ENCODE measurements around the gene HSD17B2. TPM values are rescaled to one million over a fixed set of nuclear protein-coding genes. Genes with fewer than 3 reads are reported as not detected.

HSD17B2 gene
- total RNA-seq, 1 donor from 2014 or later: not detected

DNA sequence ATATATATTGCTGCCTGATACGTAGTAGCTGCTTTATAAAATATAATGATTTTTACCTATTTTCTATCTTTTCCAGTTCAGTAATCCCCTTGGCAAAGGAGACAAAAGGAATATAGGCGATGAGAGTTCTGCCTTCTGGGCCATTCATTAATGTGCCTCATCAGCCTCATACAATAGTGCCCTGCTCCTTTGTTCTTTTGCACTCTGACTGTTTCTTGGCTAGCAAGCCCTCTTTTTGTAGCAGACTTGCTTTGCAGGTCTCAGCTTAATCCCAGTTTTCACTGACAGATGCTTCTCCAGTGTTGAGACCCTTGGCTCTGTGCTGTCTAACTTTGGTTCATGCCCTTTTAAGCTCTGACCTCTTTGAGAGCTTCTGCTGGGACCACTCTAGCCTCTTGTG, 10.4 kb downstream of the HSD17B2 start:
- intact Hi-C loops (cut with DNase I): no loop called here
- DNase-seq (ENCODE audit: missing footprints): no peak
- no peak for ATAC-seq

DNA sequence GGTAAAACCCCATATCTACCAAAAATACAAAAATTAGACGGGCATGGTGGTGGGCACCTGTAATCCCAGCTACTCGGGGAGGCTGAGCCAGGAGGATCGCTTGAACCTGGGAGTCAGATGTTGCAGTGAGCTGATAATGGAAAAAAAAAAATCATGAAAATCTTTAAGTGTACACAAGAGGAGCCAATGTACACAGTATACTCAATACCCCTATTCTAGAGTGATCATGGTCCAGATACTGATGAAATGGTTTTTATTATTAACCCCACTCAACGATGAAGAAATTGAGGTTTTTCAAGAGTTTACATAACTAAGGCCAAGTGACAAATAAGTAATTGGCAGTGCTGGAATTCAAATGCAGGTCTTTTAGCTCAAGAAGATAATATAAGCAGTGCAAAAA, 11.5 kb downstream of the HSD17B2 start:
- intact Hi-C loops (cut with DNase I): no loop called here
- ATAC-seq: no peak
- no peak for DNase-seq (ENCODE audit: missing footprints)

DNA sequence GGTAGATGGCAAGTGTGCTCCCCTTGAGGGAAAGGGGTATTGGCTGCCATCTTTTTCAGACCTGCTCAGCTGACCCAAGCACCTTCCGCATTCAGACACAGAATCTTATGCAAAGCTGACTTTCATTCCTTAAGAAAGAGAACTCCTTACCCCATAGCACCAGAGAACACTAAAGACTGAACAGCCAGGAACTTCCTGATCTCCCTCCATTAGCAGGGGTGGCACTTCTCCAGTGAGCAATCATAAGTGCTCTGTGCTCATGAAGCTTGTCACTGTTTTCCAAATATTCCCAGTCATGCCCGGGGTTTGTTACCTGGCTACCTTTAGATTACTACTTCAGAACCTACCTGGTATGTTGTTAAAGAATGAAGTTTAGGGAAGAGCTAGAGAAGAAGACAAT, 11.9 kb downstream of the HSD17B2 start:
- DNase-seq (ENCODE audit: missing footprints) (no peak), ATAC-seq (no peak)
- intact Hi-C loops (cut with DNase I): no loop called here

DNA sequence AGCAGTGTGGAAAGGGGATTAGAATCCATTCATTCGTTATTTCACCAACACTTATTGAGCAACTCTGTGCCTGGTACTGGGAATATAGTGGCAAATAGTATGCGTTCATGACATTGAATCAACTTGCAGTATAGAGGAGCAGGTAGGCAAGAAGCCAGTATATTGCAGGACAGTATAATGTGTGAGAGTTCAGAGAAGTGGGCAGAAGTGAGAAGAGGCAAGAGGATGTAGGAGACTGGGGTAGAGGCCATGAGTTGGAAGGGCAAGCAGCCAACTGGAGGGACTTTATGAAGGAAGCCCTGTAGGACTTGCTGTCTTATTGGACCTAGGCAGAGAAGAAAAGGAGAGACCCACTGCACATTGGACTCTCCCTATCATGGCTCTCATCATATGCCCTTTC, 12.3 kb downstream of the HSD17B2 start:
- no peak for ATAC-seq
- DNase-seq (ENCODE audit: missing footprints): no peak
- intact Hi-C loops (cut with DNase I): no loop called here

DNA sequence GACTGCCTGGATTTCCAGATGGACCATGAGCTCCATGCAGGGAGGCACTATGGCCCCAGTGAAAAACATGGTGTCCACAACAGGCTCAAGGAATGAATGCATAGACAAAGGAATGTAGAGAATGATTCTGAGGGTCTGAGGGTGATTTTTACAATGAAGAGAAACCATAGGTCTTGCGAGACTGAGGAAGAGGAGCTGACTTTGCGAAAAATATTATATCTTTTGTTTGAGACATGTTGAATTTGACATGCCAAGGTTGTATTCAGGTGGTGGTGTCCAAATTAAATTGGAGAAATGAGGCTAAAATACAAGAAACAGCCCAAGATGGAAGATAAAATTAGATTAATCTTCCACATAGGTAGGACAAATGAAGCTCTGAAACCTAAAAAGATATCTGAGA, 12.7 kb downstream of the HSD17B2 start:
- ATAC-seq (no peak), DNase-seq (ENCODE audit: missing footprints) (no peak)
- intact Hi-C loops (cut with DNase I): no loop called here

DNA sequence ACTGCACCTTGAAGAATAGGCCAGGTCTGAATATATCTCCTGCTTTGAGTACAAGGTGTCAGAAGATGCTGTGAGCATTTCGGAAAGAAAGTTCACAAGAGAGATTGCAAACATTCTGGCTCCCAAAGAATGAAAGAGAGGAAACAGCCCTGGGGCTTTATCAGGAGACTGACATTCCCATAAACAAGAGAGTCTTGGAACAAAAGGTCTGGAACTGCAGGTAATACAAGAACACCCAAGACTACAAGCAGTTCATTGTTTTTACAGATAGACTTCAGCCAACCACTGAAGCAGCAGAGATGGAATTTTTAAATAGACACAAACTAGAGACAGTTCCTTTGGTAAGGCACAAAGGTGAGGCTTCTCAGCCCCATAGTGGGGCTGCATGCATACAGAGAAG, 14.4 kb downstream of the HSD17B2 start:
- intact Hi-C loops (cut with DNase I): no loop called here
- ATAC-seq: no peak
- no peak for DNase-seq (ENCODE audit: missing footprints)

DNA sequence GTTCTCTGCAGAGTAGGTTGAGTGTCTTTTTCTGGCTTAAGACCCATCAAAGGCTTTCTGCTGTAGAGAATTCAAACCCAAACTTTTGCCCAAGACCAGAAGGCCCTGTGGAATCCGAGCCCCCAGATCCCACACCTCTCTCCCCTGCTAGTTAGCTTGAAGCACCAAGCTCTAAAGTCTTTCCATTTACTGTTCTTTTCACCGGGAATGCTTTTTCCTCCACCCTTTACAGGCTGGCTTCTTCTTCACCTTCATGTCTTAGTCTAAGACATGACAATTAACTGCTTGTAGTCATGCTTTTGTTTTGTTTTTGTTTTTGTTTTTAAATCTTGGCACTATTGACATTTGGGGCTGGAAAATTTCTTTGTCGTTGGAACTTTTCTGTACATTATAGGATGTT, 15.5 kb downstream of the HSD17B2 start:
- DNase-seq (ENCODE audit: missing footprints) (no peak), ATAC-seq (no peak)
- intact Hi-C loops (cut with DNase I): no loop called here

DNA sequence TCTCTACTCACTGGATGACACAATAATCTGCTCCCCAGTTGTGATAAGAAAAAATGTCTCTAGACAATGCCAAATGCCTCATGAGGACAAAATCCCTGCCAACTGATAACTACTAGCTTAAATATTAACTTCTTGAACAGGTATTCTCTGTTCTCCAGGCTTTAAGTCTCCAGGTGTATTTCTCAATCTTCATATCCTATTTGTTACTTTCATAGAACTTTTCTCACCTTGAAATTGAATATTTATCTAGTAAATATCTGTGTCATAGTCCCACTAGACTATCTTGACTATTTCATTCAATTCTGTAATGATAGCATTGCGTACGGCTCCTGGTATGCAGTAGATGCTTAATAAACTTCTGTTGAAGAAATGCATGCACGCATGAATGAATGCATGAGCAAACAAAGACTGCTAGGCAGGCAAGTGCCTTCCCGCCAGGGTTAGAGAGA, 15.9 kb downstream of the HSD17B2 start:
- intact Hi-C loops (cut with DNase I): no loop called here
- no peak for ATAC-seq
- DNase-seq (ENCODE audit: missing footprints): no peak

DNA sequence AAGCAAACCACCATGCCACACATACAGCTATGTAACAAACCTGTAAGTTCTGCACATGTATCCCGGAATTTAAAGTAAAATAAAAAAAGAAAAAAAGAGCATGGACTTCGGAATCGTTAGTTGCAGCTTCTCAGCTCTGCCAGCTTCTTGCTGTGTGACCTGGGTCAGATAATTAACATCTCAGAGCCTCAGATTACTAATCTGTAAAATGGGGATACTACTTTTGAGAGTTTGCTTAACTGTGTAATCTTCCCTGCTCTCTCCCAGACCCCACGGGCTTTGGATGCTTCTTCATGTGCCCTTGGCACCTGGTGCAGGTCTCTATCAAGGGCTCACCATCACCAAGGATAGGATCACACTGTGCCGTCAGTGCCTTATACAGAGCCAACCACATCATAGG, 16.6 kb downstream of the HSD17B2 start:
- ATAC-seq (no peak), DNase-seq (ENCODE audit: missing footprints) (no peak)
- intact Hi-C loops (cut with DNase I): no loop called here

DNA sequence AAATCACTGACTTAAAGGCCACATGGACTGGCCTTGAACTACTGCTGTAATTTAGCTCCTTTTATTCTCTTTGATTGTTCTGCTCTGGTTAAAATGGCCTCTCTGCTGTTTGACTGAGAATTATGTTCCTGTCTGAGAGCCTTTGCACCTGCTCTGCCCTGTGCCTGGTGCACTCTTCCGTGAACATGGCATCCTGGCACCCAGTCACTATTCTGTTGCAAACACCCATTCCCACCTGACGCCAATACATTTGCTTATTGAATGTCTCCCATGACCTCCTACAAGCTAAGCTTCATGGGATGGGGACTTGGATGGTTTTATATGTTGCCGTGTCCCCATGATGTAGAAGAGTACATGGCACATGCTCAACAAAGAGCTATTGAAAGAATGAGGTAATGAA, 20.1 kb downstream of the HSD17B2 start:
- ATAC-seq (no peak), DNase-seq (ENCODE audit: missing footprints) (no peak)
- intact Hi-C loops (cut with DNase I): no loop called here

DNA sequence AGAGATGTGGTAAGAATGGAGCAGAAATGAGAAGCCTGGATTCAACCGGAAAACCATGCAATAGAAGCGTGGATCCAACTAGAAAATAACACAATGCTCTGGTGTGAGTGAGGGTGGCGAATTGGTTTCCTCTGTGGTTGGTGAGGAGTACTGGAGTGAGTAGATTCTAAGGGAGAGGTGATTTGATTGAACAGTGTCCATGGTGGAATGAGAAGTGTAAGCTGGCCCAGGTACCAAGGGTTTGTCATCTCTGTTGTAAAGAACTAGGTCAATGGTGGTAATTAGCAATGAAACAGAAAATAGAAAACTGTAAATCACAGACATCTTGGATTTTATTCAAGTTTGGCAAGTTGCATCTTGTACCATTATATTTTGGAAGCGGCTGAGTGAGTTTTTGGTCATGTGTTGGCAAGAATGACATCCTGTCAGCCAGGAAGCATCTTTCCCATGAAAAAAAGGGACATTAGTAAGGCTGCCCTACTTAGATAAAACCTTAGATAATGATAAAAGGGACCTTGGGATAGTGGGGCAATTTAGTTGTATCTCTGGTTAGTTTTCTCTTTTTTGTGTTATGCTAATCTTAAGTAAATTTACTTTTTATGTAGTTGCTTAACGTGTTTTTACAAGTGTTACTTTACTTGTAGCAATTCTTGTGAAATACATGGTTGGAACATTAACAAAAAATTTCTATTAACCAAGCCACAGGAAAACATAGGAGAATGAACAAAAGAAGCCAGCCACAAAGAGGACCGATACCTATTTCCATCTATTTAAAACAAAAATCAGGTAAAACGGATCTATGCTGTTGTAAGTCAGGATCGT, 20.9 kb downstream of the HSD17B2 start:
- no peak for DNase-seq (ENCODE audit: missing footprints)
- no peak for ATAC-seq
- intact Hi-C loops (cut with DNase I): no loop called here

DNA sequence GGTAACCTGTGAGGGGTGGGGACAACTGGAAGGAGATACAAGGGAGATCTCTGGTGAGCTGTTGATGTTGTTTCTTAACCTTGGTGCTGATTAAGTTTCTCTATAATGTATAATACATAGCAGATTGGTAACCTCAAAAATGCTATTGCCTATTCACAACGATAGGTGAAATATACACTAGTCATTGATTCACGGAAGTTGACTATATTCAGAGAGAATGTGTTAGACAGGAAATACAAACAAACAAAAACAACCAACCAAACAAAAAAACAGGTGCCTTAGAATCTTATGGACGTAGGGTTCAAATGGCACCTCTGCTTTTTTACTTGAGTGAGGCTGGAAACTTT, 21.5 kb downstream of the HSD17B2 start:
- no peak for DNase-seq (ENCODE audit: missing footprints)
- ATAC-seq: no peak
- intact Hi-C loops (cut with DNase I): no loop called here

DNA sequence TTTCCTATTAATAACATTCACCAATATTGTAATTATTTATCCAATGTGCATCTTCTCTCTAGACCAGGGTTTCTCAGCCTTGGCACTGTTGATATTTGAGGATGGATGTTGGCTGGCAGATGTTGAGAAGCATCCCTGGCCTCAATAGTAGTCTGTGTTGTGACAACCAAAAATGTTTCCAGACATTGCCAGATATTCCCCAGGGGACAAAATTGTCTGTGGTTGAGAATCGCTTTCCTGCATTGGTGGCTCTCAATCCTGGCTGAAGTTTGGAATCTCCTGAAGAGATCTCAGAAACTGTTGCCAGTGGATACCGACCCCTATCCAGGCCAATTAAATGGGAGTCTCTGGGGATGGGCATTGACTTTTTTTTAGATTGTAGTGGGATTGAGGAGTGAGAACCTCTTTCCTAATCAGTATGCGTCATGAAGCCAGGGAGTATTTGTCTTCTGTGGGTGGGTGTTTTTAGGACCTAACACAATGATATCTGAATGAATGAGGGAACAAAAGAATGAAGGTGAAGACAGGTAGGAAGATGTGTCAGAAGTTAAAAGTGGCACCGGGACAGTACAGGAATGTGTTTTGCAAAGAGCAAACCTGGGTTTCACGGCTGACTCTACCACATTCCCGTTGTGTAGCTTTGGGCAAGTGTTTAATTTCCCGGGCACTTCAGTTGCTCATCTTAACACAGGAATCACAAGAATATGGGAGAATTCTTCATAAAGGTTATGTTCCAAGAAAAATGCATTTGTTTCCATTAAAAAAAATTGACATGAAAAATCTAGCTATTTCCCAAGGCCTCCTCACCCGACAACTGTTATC, 24.3 kb downstream of the HSD17B2 start:
- DNase-seq (ENCODE audit: missing footprints) (no peak), ATAC-seq (no peak)
- intact Hi-C loops (cut with DNase I): no loop called here

DNA sequence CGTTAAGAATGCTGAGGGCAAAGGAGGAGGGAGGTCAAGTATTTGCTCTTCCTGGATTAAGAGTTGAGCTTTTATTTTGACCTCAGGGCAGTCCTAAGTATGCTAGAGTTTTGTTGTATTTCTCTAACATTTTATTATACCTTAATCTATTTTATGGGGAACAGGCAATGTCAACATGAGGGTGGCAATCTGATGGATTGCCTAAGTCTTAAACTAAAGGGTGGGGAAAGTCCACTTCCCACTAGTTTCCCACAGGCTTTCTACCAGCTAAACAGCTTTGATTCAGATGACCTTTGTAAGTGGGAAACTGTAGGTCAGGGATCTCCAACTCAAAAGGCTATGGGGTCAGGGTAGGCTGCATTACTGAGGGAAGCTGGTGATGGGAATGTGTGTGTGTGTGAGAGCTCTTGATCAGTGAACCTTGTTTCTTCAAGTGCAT, 24.9 kb downstream of the HSD17B2 start:
- ATAC-seq: no peak
- intact Hi-C loops (cut with DNase I): loop anchor here (5.0 kb wide), 1 partner anchor 118 kb away; no protein-coding TSS in a partner anchor

DNA sequence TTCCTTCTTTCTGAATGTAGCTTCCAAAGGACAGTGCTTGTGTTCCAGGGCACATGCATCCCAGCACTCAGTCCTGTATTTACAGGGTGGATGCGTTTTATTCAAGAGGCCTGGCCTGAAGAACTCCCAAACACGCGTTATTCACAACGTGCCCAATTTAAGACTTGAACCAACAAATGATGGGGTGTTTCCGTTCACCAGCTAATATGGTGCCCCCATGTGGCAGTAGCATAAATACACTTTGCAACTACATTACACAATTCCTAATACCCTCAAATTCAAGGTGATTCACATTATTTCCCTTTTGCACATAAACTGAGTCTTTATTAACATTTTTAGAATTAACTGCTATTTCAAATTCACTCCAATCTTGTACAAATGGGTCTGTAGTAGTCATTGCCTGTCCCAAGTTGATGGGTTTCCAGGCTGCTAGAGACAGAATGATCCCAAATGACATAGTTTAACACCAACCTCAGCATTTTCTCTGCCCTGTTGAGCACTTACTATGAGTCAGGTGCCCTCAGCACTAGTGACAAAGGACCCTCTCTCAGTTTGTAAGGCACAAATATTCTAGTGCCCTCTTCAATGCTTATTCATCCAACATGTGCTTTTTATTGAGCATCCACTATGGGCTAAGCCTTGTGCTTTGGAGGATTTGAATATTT, 26.9 kb downstream of the HSD17B2 start:
- DNase-seq (ENCODE audit: missing footprints): no peak
- no peak for ATAC-seq
- intact Hi-C loops (cut with DNase I): loop anchor here (5.0 kb wide), 1 partner anchor 120 kb away; no protein-coding TSS in a partner anchor

More for the DNA sequence above, 24.9 kb downstream of the HSD17B2 start:
- no peak for DNase-seq (ENCODE audit: missing footprints)

DNA sequence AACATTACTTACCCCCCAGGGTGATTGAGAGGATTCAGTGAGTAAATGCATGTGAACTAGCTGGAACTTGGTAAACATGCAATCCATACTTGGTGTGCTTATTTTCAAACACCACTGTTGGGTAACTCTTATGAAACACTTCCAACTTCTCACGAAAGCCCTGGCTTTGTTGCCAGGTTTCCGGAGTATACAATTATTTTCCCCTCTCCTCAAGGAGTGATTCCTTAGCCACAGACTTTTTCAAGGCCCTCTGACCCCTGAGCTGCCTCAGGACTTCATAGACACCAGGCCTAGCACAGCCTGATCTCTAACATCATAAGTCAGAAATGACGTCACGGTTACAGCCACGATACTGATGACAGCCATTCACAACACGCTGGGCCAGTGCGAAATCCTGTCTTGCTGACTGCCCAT, 27.6 kb downstream of the HSD17B2 start:
- DNase-seq (ENCODE audit: missing footprints) (no peak), ATAC-seq (no peak)
- intact Hi-C loops (cut with DNase I): loop anchor here (5.0 kb wide), 1 partner anchor 120 kb away; no protein-coding TSS in a partner anchor

DNA sequence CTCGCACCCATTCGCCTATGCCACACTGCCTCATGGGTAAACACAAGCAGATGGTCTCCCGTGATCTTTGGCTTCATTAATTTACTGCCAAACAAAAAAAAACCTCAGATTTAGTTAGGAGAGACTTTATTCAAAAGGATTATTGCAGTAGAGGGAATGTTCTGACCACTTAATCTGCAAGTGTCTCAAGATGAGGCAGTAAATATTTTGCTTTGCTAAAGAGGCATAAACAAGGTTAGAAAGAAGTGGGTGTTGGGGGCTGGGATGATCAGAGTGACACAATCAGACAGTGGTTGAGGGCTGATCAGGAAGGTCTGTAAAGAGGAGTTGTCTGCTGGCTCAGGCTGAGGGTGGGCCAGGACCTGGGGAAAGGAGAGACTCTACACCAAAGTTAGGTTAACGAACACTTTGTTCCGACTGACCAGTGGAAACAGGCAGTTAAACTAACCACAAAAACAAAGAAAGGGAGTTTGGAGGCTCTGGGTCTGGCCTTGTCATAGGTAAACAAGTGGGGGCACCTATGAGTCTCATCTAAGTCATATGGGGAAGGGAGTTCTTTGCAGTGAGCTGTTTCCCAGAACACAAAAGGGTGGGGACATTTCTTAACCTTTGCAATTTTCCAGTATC, 28.5 kb downstream of the HSD17B2 start:
- intact Hi-C loops (cut with DNase I): loop anchor here (5.0 kb wide), 1 partner anchor 121 kb away; no protein-coding TSS in a partner anchor
- ATAC-seq (no peak), DNase-seq (ENCODE audit: missing footprints) (no peak)

DNA sequence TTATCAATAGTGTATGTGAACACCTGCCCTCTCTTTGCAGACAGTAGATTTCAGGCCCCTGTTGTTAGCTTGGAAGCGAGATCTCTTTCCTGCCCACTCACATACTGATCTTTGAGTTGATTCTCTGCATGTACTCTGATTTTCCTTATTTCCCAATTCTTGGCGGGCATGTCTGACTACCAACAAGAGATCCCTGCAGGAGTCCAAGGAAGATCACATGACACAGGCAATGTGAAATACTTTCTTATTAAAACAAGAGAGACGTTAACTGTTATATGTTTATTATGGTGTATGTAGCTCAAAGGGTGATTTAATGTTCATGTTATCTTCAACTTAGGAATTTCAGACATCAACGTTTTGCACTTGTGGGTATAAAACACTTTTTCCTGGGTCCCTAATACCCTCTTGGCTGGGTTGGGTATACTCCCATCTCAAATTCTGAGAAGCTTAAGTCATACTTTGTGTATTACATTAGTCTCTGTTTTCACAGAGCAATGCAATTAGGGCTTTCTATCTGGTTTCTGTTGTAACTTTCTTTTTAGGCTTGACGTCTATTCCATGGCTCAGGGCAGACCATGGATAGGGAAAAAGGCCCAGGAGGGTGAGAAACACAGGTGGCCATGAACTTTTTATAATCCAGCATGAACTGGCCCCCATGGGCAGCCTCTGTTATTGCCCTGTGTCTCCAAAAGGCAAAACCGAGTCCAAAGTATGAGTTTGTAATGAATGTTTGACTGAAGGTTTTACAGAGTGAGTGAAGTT, 32.2 kb downstream of the HSD17B2 start:
- DNase-seq (ENCODE audit: missing footprints) (no peak), ATAC-seq (no peak)
- intact Hi-C loops (cut with DNase I): no loop called here
